GM12891 (cell line): ENCODE measurements around the gene CDC42BPA.

ENCODE experiments used
- POLR2A ChIP-seq: IDR thresholded peaks from 2 replicates; pipeline ENCODE4 v1.6.1; 2011; ENCODE audit warnings: low read depth, low read length, control low read depth
- POLR2AphosphoS5 ChIP-seq: IDR thresholded peaks from 2 replicates; pipeline ENCODE4 v1.6.1; 2011; ENCODE audit warnings: low read depth, low read length, control low read depth
- SPI1 ChIP-seq: IDR thresholded peaks from 2 replicates; pipeline ENCODE4 v1.6.1; 2011; ENCODE audit warnings: low read depth, low read length, control low read depth
- TAF1 ChIP-seq: IDR thresholded peaks from 2 replicates; pipeline ENCODE4 v1.6.1; 2011; ENCODE audit warnings: low read depth, low read length, control low read depth

DNA sequence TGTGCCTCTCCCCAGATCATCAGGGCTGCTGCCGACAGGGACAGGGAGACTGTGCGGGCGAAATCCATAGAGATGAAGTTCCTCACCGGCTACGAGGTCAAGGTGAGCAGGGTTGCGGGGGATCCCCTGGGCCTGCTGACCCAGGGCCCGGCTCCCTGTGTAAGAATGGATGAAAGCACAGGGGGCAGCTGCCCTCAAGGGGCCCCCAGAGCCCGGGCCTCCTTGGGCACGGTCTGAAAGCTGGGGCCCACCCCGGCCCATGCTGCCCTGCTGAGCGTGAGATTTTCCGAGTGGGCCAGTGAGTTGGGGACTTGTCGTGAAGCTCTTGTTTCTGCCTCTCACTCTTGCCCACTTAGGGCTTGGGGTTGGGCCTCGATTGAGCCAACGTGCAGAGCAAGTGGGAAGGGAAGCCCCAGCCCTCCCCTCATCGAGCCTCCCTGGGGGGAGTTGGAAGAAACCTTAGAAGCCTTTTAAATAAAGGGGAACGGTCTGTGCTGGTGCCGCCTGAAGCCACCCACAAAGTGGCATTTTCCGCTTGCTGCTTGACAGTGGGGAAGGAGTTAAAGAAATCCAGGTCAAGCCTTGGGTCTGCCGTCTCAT is 333.0 kb downstream of the CDC42BPA start:
- no peak for TF ChIP-seq TAF1
- TF ChIP-seq POLR2A: no peak
- TF ChIP-seq POLR2AphosphoS5: no peak
- no peak for TF ChIP-seq SPI1
